ENCODE data around the gene GPBAR1.

GRCh38 chr2:218216674-218217359 is 44.0 kb upstream of the GPBAR1 start, which contains the start of gene ARPC2:
- TF ChIP-seq CTCF (IDR thresholded peaks at IDR 0.05) = peak in 2 of 4 experiments; percentile 54 to 71
- TF ChIP-seq POLR2A (IDR thresholded peaks at IDR 0.05) = peak; percentile 94

Data from prostate gland (tissue), 2 donors.